ENCODE measurements around the gene RAMAC.
"Not testable (repeated sequence)": the region's sequence is repeated elsewhere in the genome, so short reads cannot be mapped to it uniquely, and the experiment has no call there.

Gene RAMAC

DNA sequence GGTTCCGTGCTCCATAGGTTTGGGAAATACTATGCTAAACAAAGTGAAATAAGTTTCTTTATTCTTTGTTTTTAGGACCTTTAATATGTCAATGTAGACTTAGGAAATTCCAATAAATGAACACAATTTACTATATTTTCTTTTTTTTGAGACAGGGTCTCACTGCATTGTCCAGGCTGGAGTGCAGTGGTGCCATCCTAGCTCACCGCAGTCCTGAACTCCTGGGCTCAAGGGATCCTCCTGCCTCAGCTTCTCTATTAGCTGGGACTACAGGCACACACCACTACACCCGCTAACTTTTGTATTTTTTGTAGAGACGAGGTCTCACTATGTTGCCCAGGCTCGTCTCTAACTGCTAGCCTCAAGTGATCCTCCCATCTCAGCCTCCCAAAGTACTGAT lies 21.1 kb upstream of the RAMAC start:
- H3K4me3 ChIP-seq (ENCODE audit: low read depth, low read length): no peak overlapping the region
- DNase-seq (ENCODE audit: low read depth): no peak

DNA sequence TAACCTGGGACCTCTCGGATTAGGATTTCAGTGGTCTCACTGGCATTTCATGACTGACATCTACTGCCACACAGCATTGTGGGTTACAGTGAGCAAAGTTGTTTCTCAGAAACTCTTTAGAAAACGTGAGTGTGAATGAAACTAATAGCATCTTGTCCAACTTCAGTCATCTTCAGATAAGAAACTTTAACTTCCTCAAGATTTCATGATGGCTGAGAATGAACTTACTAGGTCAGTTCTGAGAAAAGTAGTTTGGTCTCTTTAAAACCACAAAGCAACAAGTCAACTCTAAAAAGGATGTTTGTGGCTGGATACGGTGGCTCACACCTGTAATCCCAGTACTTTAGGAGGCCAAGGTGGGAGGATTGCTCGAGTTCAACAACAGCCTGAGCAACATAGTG lies 19.3 kb upstream of the RAMAC start:
- H3K4me3 ChIP-seq (ENCODE audit: low read depth, low read length): no peak overlapping the region
- DNase-seq (ENCODE audit: low read depth): no peak

DNA sequence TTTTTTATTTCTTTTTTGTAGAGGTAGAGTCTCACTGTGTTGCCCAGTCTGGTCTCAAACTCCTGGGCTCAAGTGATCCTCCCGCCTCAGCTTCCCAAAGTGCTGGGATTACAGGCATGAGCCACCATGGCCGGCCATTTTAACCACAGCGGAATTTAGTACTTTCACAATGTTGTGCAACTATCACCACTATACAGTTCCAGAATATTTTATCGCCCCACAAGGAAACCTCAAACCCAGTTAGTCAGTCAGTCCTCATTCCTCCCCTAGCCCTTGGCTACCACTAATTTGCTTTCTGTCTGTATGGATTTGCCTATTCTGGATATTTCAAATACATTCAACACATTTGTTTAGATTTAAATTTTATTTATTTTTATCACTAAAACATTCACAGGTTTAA lies 17.9 kb upstream of the RAMAC start:
- DNase-seq (ENCODE audit: low read depth): no peak
- no peak overlapping the region for H3K4me3 ChIP-seq (ENCODE audit: low read depth, low read length)

DNA sequence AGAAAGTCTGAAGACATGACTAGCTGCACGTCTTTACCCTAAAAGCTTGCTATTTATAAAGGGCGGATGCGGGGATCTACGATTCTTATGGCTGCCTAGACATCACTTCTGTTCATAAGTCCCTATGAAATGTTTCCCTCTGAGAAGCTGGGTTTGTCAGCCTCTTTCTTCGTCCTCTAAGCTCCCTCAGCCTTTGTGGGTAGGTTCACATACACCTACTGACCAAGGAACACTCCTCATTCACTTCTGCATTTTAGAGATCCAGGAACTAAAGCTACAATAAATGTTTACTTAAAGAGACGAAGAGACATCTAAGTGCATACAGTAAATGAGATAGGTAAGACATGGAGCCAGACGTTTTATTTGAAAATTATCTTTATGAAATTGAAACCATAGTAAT lies 16.7 kb upstream of the RAMAC start:
- no peak for DNase-seq (ENCODE audit: low read depth)
- no peak overlapping the region for H3K4me3 ChIP-seq (ENCODE audit: low read depth, low read length)

DNA sequence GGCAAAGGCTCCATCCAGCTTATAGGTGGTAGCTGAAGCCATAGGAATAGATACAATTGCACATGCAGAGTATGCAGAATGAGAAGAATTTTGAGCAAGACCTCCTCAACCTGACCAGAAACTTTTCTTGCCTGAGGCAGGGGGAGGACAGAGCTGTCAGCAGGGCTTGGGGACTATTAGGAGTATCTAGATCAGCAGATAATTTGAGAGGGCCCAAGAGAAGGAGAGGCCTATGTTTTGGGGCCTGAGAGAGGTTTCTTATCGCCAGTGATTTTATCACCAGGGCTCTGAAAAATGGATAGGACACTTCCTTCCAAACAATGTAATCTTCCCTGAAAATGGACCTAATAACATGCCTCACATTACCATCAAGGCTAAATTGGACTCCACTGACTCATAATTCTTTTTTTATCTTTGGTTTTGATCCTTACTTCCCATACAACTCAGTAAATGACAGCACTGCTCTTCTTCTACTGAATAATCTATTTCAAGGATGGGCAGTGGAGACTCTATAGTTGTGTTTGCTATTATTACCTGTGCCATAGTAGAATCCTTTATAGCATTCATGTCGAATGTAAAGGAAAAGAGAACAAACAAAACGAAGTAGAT lies 15.8 kb upstream of the RAMAC start:
- no peak for DNase-seq (ENCODE audit: low read depth)
- no peak overlapping the region for H3K4me3 ChIP-seq (ENCODE audit: low read depth, low read length)

DNA sequence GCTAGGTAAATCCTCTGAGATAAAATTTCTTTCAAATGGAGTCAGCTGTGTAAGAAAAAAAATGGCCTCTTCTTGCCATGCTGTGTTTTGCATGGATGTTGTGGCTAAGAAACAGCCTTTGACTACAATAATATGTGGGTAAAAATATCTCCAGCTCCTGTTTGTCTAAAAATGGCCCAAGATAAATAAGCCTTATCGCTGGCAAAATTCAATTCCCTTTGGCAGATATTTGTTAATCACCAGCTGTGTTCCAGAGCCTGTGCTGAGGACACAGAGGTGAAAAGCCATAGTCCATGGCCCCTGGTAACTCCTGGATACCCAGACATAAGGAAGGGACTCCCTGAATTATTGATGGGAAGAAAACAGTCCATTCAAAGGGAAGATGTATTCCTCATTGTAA lies 15.3 kb upstream of the RAMAC start:
- no peak for DNase-seq (ENCODE audit: low read depth)

DNA sequence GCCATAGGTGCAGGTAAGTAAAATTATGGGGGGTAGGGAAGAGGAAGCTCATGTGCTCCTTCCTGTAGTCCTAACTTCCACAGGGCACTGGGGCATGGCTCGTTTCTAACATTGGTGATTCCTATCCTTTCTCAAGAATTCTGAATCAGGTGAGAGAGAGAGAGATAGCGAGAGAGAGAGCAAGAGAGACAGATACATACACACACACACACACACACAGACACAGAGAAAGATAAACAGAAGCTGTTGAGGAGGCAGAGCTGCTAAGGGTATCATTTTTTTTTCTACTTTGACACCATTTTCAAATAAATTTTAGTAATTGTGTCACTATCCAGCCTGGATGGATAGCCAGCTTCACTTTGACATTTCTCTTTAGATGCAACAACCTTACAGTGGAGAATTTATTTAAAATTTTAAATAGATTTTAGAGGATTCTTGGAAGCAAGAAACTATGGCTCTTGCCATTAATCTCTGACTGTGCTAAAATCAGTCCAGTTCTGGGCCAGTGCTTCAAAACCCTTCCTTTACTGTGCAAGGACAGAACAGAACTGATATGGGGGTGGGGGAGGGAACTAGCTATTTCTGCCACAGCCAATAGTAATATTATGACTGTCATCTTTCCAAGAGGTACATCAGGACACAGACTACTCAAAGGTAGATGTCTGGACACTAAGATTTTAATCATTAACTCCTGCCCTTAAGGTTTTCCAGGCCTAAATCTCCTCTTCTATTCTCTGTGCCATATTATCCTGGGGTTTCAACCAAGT lies 14.6 kb upstream of the RAMAC start:
- DNase-seq (ENCODE audit: low read depth): no peak
- no peak overlapping the region for H3K4me3 ChIP-seq (ENCODE audit: low read depth, low read length)

More for the DNA sequence above, 15.3 kb upstream of the RAMAC start:
- no peak overlapping the region for H3K4me3 ChIP-seq (ENCODE audit: low read depth, low read length)

DNA sequence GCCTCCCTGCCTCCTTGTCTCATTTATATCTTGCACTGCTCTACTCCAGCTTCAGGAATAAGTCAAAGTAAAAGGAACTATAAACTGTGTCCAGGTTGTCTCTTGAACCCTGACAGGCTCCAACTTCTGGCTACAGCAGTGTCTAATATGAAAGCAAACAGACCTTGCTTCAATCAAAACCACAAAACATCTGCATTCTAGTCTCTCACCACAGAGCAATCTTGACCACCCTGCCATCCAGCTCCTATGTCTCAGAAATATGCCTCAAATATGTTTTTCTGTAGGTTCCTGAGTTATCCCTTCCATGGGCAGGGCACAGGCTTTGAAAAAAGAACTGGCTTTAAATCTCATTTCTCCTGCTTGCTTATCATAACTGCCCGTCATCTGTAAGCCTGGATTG lies 13.0 kb upstream of the RAMAC start:
- DNase-seq (ENCODE audit: low read depth): no peak

DNA sequence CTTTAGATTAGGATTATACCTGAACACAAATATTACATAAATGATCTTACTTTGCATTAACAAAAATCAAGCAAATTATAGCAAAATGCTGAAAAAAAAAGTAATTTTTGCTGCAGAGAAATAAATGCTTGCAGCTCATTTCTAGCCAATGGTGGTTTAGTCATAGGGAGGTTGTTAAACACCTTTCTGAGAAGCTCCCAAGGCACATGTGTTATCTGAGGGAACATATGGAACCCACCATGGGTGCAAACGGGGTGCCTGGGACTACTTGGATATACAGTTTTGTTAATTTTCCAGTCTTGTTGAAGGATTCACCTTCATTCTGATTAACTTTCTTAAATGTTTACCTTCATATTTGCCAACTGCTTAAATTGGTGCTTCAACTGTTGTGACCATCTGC lies 8.9 kb upstream of the RAMAC start:
- no peak overlapping the region for H3K4me3 ChIP-seq (ENCODE audit: low read depth, low read length)
- no peak for DNase-seq (ENCODE audit: low read depth)

More for the DNA sequence above, 13.0 kb upstream of the RAMAC start:
- no peak overlapping the region for H3K4me3 ChIP-seq (ENCODE audit: low read depth, low read length)

DNA sequence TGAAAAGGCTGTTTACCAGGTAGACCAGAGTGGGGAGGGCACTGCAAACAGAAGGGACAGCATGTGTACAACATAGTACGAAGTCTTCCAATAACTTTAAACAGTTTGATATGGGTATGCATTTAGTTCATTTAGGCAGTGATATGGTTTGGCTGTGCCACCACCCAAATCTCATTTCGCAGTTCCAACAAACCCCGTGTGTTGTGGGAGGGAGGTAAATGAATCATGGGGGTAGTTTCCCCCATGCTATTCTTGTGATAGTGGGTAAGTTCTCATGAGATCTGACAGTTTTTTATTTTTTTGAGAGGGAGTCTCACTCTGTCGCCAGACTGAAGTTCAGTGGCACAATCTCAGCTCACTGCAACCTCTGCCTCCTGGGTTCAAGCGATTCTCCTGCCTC lies 7.6 kb upstream of the RAMAC start:
- H3K4me3 ChIP-seq (ENCODE audit: low read depth, low read length): no peak overlapping the region
- DNase-seq (ENCODE audit: low read depth): no peak

DNA sequence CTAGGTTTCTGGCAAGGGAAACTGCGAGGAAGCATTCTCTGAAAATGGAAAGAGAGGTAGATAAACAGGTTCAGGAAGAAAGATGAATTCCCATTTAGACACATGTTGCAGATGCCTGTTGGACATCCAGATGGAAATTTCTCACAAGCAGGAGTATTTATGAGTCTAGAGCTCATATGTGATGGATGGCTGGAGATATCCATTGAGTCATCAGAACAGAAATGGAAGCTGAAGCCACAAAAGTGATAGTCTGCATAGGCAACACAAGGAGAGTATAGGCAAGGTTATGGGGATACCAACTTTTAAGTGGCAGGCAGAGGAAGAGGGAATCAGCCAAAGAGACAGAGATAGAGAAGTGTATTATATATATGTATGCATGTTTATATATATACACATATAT lies 6.3 kb upstream of the RAMAC start:
- DNase-seq (ENCODE audit: low read depth): no peak
- no peak overlapping the region for H3K4me3 ChIP-seq (ENCODE audit: low read depth, low read length)

DNA sequence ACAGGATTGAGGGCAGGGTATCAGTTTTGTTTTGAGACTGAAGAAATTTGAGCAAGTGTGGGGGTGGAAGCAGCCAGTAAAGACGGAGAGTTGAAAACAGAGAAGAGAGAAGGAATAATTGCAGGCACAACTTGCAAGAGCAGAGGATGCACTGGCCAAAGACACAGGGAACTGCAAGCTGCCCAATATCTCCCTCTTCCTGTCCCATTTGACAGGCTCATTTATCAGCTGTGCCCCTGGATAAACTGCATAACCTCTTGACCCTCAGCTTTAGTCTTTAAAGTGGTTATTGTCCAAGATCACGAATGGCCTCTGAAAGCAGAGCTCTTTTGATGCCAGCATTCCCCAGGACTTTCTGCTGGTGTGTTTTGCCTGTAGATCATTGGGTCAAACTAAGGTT lies 5.0 kb upstream of the RAMAC start:
- H3K4me3 ChIP-seq (ENCODE audit: low read depth, low read length): no peak overlapping the region
- no peak for DNase-seq (ENCODE audit: low read depth)

DNA sequence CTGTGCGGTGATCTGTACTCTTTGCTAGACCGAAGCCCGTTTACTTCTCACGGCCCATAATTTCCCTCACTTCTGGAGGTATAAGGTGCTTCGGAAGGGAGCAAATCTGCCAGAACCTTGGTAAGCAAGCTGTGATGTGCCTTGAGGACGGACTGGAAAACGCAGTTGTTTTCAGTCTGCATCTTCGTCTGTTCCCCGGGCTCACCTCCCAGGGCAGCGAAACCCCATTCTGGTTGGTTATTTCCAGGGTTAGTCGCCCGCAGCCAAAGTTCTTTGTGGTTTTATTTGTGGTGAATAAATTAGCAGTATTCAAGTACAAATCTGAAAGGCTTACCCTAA lies 401 bp downstream of the RAMAC start:
- no peak for DNase-seq (ENCODE audit: low read depth)

DNA sequence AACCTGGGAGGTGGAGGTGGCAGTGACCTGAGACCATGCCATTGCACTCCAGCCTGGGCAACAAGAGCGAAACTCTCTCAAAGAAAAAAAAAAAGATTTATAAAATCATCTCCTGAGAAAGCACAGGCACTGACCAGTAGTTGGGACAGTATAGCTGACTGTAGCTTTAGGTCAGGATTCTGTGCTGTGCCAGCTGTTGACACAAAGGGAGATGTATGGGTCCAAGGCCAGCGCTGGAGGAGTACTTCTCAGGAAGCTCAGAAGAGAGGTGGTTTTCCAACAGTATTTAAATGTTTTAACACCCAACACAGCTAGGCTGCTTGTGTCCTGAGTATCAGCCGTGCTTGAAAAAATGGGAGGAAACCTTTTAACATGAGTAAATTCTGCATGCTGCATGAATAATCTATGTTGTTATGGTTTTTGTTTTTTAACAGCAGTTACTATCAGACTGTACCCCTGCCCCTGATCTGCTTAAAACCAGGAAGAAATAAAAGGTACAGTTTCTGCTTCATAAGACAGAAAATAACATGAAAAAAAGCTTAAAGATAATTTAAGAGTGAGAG lies 6.5 kb downstream of the RAMAC start:
- DNase-seq (ENCODE audit: low read depth): no peak
- H3K4me3 ChIP-seq (ENCODE audit: low read depth, low read length): no peak overlapping the region

More for the DNA sequence above, 401 bp downstream of the RAMAC start:
- H3K4me3 ChIP-seq (ENCODE audit: low read depth, low read length): peak overlapping the region; percentile 99

DNA sequence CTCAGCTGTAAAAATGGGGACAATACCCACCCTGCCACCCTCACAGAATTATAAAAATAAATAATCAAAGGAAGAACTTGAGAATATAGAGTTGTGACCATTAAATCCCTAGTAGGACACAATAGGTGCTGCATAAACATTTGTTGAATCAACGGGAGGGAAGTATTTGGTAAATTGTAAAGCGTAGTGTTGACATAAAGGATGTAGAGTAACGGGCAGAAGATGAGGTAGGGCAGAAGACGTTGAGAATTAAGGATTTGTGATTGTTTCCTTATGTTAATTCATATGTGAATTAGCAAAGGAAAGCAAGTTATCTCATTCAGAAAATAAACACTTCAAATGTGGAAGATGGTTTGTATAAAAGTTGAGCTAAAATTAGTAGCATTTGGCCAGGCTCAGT lies 7.1 kb downstream of the RAMAC start:
- no peak for DNase-seq (ENCODE audit: low read depth)
- no peak overlapping the region for H3K4me3 ChIP-seq (ENCODE audit: low read depth, low read length)

DNA sequence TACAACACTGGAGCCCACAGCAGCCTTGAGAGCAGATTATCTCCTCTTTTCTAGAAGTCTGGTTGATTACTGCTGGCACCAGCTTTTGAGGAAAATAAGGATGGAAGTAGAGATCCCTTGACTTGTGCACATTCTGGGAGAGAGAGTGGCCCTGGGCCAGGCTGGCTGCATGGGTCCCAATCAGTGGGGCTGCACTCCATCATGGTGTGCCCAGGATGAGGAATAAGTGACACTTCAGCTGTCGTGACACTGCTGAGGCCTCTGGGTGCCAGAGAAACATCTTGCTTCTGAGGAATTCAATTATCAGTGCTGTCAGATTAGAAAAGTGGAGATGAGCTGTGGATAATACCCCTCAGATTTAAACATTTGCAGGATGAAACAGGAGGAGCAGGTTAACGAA lies 9.1 kb downstream of the RAMAC start:
- no peak for DNase-seq (ENCODE audit: low read depth)
- H3K4me3 ChIP-seq (ENCODE audit: low read depth, low read length): no peak overlapping the region

DNA sequence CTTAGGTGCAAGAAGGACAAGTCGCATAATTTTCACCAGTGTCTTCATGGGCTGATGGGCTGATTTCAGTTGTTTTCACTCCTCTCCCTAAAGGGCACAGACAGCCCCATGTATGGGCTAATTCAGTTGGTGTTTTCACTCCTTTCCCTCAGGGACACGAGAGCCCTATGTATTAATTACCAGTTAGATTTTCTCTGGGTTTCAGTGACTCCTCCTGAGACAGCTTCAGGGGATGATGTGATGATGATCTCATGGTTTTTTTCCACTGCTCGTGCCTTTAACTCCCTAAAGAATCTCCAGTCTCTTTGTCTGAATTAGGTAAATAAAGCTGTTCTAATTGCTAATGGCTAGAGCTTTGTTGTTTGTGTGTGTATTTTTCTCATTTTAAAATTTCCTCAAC lies 9.9 kb downstream of the RAMAC start:
- H3K4me3 ChIP-seq (ENCODE audit: low read depth, low read length): no peak overlapping the region
- no peak for DNase-seq (ENCODE audit: low read depth)

DNA sequence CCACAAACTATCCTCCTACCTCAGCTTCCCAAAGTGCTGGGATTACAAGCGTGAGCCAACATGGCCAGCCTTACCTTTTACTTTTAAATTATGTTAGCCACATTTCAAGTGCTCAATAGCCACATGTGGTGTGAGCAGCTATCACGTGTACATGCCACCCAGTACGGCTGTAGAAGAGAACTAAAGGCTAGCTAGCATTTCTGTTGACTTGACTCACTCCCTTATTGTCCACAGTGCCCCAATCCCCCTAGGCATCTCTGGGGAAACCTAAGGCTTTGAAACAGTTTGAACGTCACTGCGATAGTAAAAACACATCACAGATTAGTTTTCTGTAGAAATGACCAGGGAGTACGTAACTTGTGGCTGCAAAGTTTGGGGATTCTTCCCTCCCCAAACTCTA lies 13.4 kb downstream of the RAMAC start:
- DNase-seq (ENCODE audit: low read depth): no peak
- no peak overlapping the region for H3K4me3 ChIP-seq (ENCODE audit: low read depth, low read length)

DNA sequence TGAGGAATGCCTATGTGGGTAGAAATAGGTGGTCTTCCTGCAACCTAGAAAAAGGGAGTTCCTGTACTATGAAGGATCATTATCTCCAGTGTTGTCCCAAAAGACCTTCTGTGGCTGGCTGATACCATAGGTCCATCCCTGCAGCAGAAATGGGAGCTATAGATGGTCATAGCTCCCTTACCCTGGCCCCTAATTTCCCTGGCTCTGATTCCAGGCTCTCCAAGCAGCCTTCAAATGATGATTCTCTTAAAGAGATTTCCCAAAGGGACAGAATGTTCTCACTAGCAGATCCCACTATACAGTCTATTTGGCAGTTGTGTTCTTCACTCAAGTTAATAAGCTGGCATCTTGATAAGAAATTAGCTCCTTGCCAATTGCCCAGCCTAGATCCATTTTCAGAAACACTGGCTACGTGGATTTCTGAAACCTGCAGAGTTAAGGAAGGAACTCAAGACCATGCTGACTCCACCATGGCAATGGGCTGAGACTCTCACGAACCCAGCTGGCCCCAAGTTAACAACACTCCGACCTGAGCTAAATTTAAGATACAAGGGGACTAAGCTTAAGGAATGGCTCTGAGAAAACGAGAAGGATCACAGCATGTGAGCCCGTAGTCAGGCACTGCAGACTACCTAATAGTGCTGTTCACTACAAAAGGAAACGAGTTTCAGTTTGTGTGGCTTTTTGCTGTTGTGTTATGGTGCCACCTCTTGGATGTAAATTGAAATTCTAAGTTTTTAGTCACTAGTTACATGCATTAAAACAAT lies 14.1 kb downstream of the RAMAC start:
- H3K4me3 ChIP-seq (ENCODE audit: low read depth, low read length): peak overlapping the region; percentile 39

DNA sequence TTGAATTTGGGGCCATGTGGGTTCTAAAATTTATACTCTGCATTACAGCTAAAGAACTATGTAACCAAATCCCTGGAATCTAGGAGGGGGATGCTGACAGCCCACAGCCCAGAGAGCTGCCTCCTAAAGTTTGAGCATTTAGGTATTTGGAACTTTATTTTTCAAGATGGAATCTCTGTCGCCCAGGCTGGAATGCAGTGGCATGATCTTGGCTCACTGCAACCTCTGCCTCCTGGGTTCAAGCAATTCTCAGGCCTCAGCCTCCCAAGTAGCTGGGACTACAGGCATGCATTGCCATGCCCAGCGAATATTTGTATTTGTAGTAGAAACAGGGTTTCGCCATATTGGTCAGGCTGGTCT lies 14.6 kb downstream of the RAMAC start:
- not testable (repeated sequence) for DNase-seq (ENCODE audit: low read depth); H3K4me3 ChIP-seq (ENCODE audit: low read depth, low read length)

More for the DNA sequence above, 14.1 kb downstream of the RAMAC start:
- peak; percentile 20 for DNase-seq (ENCODE audit: low read depth)

Data from skeletal muscle cell (primary cell).